ENCODE data around the gene FXYD4. TPM values are rescaled to one million over a fixed set of nuclear protein-coding genes. Genes with fewer than 3 reads are reported as not detected.

Gene FXYD4, protein sequence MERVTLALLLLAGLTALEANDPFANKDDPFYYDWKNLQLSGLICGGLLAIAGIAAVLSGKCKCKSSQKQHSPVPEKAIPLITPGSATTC
- total RNA-seq, result not detected

DNA sequence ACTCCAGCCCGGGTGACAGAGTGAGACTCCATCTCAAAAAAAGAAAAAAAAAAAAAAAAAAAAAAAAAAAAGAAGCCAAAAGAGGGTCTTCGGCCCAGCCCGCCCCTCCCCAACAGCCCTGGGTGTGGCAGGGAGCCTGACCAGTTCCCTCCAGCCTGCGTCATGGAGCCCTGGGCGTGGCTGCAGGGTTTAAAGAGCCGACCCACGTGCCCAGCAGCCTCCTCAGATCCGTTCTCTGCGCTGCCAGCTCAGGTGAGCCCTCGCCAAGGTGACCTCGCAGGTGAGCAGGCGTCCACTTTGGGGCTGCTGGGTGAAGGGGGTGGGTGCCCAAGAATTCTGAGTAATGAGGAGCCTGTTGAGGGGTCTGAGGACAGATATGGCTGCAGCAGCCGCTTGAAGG, at the start of gene FXYD4:
FXYD4 (plus strand) TSS at position 219 of the 400 bp plus-strand sequence. CDS start 2,111 bp downstream, outside the sequence.
- intact Hi-C loops (cut with DNase I), result no loop called here
- H3K27ac ChIP-seq, result no peak within 1 kb of the TSS
- H3K9me3 ChIP-seq, result no peaks in the 10 kb centered on the region
- H3K4me3 ChIP-seq, result no peak within 1 kb of the TSS
- no peaks in the 10 kb centered on the region for H3K4me1 ChIP-seq
- H3K27me3 ChIP-seq, result no peaks in the 10 kb centered on the region
- ATAC-seq, result no peak
- TF ChIP-seq, protein P1, sequence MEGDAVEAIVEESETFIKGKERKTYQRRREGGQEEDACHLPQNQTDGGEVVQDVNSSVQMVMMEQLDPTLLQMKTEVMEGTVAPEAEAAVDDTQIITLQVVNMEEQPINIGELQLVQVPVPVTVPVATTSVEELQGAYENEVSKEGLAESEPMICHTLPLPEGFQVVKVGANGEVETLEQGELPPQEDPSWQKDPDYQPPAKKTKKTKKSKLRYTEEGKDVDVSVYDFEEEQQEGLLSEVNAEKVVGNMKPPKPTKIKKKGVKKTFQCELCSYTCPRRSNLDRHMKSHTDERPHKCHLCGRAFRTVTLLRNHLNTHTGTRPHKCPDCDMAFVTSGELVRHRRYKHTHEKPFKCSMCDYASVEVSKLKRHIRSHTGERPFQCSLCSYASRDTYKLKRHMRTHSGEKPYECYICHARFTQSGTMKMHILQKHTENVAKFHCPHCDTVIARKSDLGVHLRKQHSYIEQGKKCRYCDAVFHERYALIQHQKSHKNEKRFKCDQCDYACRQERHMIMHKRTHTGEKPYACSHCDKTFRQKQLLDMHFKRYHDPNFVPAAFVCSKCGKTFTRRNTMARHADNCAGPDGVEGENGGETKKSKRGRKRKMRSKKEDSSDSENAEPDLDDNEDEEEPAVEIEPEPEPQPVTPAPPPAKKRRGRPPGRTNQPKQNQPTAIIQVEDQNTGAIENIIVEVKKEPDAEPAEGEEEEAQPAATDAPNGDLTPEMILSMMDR (IDR thresholded peaks at IDR 0.05), result no peak
- no peak for TF ChIP-seq POLR2A (IDR thresholded peaks at IDR 0.05)
- no peak for DNase-seq
- no peaks in the 10 kb centered on the region for H3K36me3 ChIP-seq (replicated peaks in 1 of 2; ENCODE audit: insufficient read depth in 1 of 2, low read depth in 2 of 2)
- 71 to 84% methylated on average over 10 to 13 of the region's 13 CpGs for WGBS, 2 donors

DNA sequence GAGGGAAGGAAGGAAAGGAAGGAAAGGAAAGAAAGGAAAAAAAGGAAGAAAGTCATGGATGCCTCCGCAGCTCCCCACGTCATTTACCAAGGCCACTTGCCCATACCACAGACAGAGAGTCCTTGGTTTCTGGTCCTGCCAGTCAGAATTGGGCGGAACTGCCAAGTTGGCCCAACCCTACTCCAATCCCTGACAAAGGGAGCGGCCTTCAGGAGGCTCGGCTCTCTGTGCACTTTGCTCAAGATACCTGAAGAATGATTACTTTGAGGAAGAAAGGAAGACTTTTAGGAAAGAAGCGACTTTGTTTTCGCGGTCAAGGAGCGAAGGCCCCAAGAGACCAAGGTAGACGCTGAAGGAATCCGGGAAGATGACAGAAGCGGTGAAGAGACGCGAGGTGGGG, 49.1 kb upstream of the FXYD4 start:
- WGBS, 2 donors, result 22 to 35% methylated on average over 14 of the region's 14 CpGs
- DNase-seq, result peak; percentile 33 to 54 (median 52)
- no peaks in the 10 kb centered on the region for H3K27me3 ChIP-seq
- H3K4me1 ChIP-seq, result peaks cover 11% of the 10 kb centered on the region
- H3K9me3 ChIP-seq, result no peaks in the 10 kb centered on the region
- no peaks in the 10 kb centered on the region for H3K36me3 ChIP-seq (replicated peaks in 1 of 2; ENCODE audit: insufficient read depth in 1 of 2, low read depth in 2 of 2)
- TF ChIP-seq, protein P1 (IDR thresholded peaks at IDR 0.05), result no peak
- TF ChIP-seq POLR2A (IDR thresholded peaks at IDR 0.05), result no peak
- intact Hi-C loops (cut with DNase I), result no loop called here
- peak; percentile 74 for ATAC-seq
- peak overlapping the region in 3 of 4 donors; percentile 18 to 31 (median 20) for H3K27ac ChIP-seq
- no peak overlapping the region for H3K4me3 ChIP-seq

DNA sequence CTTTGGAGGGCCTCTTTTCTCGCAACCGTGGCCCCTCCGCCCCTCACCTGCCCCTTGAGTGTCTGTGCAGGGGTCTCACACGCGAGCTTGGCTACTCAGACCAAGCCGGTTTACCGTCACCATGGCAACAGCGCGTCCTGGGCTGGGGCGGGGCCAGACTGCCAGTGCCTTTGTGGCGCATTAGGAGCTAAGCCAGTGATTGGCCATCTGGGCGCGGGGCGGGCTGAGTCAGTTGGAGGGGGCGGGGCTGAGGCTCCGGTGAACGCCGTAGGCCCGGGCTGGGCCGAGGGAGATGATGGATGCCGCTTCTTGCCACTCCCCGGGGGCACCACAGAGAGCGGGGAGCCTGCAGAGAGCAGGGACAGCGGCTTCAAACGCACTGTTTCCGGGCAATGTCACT, 48.7 kb upstream of the FXYD4 start:
- Histone ChIP-seq H3K4me3 (no peak overlapping the region), H3K27me3 (no peaks in the 10 kb centered on the region), H3K4me1 (peaks cover 11% of the 10 kb centered on the region), H3K36me3 (replicated peaks in 1 of 2; ENCODE audit: insufficient read depth in 1 of 2, low read depth in 2 of 2) (no peaks in the 10 kb centered on the region), H3K27ac (peak overlapping the region in 3 of 4 donors; percentile 18 to 31 (median 20)), H3K9me3 (no peaks in the 10 kb centered on the region)
- whole genome bisulfite sequencing, 2 donors, result 2 to 5% methylated on average over 8 to 26 of the region's 26 CpGs
- intact Hi-C loops (cut with DNase I), result no loop called here
- TF ChIP-seq POLR2A (IDR thresholded peaks at IDR 0.05), result no peak
- DNase-seq (peak; percentile 87 to 94 (median 92)), ATAC-seq (peak; percentile 96)

DNA sequence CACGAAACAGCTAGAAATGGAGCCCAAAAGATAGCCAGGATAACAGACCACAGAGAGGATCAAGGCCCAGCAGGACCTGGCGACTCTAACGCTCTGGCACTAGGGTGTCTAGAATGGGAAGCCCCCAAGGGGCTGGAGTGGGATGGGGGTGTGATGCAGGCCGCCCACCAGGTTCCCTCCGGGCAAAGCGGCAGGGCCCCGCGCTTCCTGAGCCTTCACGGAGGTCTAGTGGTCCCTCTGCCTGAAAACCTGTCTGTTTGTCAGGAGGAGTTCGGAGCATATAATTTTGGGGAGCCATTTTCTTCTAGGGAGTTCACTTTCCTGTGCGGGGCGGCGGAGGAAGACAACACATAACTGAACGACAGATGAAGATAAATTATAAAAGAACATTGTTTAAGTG, 48.2 kb upstream of the FXYD4 start:
- WGBS, 2 donors, result 60 to 69% methylated on average over 13 to 14 of the region's 14 CpGs
- Histone ChIP-seq H3K36me3 (replicated peaks in 1 of 2; ENCODE audit: insufficient read depth in 1 of 2, low read depth in 2 of 2) (no peaks in the 10 kb centered on the region), H3K4me1 (peaks cover 11% of the 10 kb centered on the region), H3K27me3 (no peaks in the 10 kb centered on the region), H3K9me3 (no peaks in the 10 kb centered on the region), H3K27ac (no peak overlapping the region), H3K4me3 (no peak overlapping the region)
- DNase-seq (no peak), ATAC-seq (no peak)
- TF ChIP-seq, protein P1 (IDR thresholded peaks at IDR 0.05), result no peak
- no peak for TF ChIP-seq POLR2A (IDR thresholded peaks at IDR 0.05)
- intact Hi-C loops (cut with DNase I), result no loop called here

DNA sequence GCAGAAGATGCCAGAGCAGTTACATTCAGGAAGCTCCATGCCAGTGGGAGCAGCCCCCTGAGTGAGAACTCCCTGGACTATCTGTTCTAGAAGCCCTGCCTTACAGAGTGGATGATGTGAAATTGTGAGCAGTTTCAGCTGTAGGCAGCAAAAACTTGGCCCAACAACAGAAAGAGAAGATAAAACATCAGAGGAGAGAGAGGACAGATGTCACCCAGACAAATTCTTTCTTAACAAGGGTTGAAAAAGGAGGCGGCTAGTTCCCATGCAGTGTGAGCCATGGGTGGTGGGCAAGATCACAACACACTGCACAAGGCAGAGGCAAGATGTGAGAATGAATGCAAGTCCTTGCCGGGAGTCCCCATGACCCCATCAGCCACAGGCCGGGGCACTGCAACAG, 46.6 kb upstream of the FXYD4 start:
- DNase-seq (no peak), ATAC-seq (no peak)
- H3K27me3 ChIP-seq, result no peaks in the 10 kb centered on the region
- no peak overlapping the region for H3K4me3 ChIP-seq
- TF ChIP-seq, protein P1 (IDR thresholded peaks at IDR 0.05), result no peak
- no peak for TF ChIP-seq POLR2A (IDR thresholded peaks at IDR 0.05)
- peaks cover 11% of the 10 kb centered on the region for H3K4me1 ChIP-seq
- intact Hi-C loops (cut with DNase I), result no loop called here
- H3K36me3 ChIP-seq (replicated peaks in 1 of 2; ENCODE audit: insufficient read depth in 1 of 2, low read depth in 2 of 2), result no peaks in the 10 kb centered on the region
- 75 to 86% methylated on average over 3 of the region's 3 CpGs for WGBS, 2 donors
- H3K9me3 ChIP-seq, result no peaks in the 10 kb centered on the region
- H3K27ac ChIP-seq, result no peak overlapping the region
